Naive thymus-derived CD4-positive, alpha-beta T cell (primary cell): ENCODE results near the gene HSD11B1L. TPM values are rescaled to one million over a fixed set of nuclear protein-coding genes. Genes with fewer than 3 reads are reported as not detected.

Experiments
- ATAC-seq: fragments of 150-1000 bp; cut with Tn5 transposase; 2 replicates; pipeline ENCODE4 v1.10.0; 2021; ENCODE audit warnings: mild to moderate bottlenecking, moderate library complexity
- CTCF ChIA-PET: fragments of 350-600 bp; sonication (Branson Sonifier 250); formaldehyde crosslinking; loops from one replicate; lab custom pipeline; 2021; ENCODE audit warnings: antibody characterized with exemption; lab: Charles Lee
- POLR2A ChIA-PET: fragments of 350-600 bp; sonication (Branson Sonifier 250); formaldehyde crosslinking; loops from one replicate; lab custom pipeline; 2021; ENCODE audit warnings: antibody characterized with exemption, inconsistent platforms; lab: Charles Lee
- DNase-seq, 9 donors: peaks; one replicate each; pipeline versions ENCODE4 v3.0.0 to v3.0.0-alpha.2; 2020 to 2022; ENCODE audit warnings: mixed read lengths in 1 of 9
- H3K27ac ChIP-seq: one replicate; pipeline ENCODE4 v1.7.0; 2013; ENCODE audit warnings: mild to moderate bottlenecking, low read depth, low read length, moderate library complexity
- H3K27me3 ChIP-seq, 2 donors: one replicate each; pipeline ENCODE4 v1.7.0; 2013; ENCODE audit warnings: low read length in 2 of 2, mild to moderate bottlenecking in 2 of 2, moderate library complexity in 2 of 2; ENCODE audit not compliant: control insufficient read depth in 2 of 2, insufficient read depth in 2 of 2
- H3K36me3 ChIP-seq, 3 experiments: 1 replicate in 2 of 3; 2 replicates in 1 of 3; pipeline ENCODE4 v1.7.0; 2013; ENCODE audit warnings: low read length in 3 of 3, mild to moderate bottlenecking in 3 of 3, moderate library complexity in 1 of 3; ENCODE audit not compliant: insufficient read depth in 3 of 3, control insufficient read depth in 2 of 3
- H3K4me1 ChIP-seq, 2 donors: one replicate each; pipeline ENCODE4 v1.7.0; 2013; ENCODE audit warnings: low read length in 2 of 2, mild to moderate bottlenecking in 2 of 2, moderate library complexity in 1 of 2; ENCODE audit not compliant: control insufficient read depth in 2 of 2, insufficient read depth in 2 of 2
- H3K4me3 ChIP-seq: 2 replicates; pipeline ENCODE4 v1.7.0; 2013; ENCODE audit warnings: mild to moderate bottlenecking, low read length
- H3K9me3 ChIP-seq, 3 experiments: 1 replicate in 2 of 3; 2 replicates in 1 of 3; pipeline ENCODE4 v1.7.0; 2013; ENCODE audit warnings: low read length in 3 of 3; ENCODE audit not compliant: control insufficient read depth in 2 of 3
- H3K27ac Mint-ChIP-seq, 9 donors: one replicate each; pipeline ENCODE4 v1.8.0; 2020 to 2022; ENCODE audit warnings: mixed read lengths in 9 of 9, mild to moderate bottlenecking in 8 of 9, moderate library complexity in 5 of 9, inconsistent platforms in 2 of 9
- H3K27me3 Mint-ChIP-seq, 5 donors: one replicate each; pipeline ENCODE4 v1.8.0; 2021 to 2022; ENCODE audit warnings: mixed read lengths in 5 of 5, mild to moderate bottlenecking in 1 of 5
- H3K36me3 Mint-ChIP-seq, 5 donors: one replicate each; pipeline ENCODE4 v1.8.0; 2020 to 2022; ENCODE audit warnings: mixed read lengths in 5 of 5, mild to moderate bottlenecking in 3 of 5, inconsistent platforms in 1 of 5
- H3K4me1 Mint-ChIP-seq, 7 donors: one replicate each; pipeline ENCODE4 v1.8.0; 2020 to 2022; ENCODE audit warnings: mixed read lengths in 7 of 7, mild to moderate bottlenecking in 3 of 7, inconsistent platforms in 1 of 7
- H3K4me3 Mint-ChIP-seq, 10 donors: one replicate each; pipeline ENCODE4 v1.8.0; 2020 to 2022; ENCODE audit warnings: mild to moderate bottlenecking in 10 of 10, mixed read lengths in 10 of 10, moderate library complexity in 6 of 10, inconsistent platforms in 2 of 10
- H3K9me3 Mint-ChIP-seq, 11 donors: one replicate each; pipeline ENCODE4 v1.8.0; 2020 to 2022; ENCODE audit warnings: mixed read lengths in 11 of 11, mild to moderate bottlenecking in 4 of 11, inconsistent platforms in 1 of 11, moderate library complexity in 1 of 11
- intact Hi-C, 2 donors: fragments of 100-400 bp; cut with micrococcal nuclease; formaldehyde crosslinking; loops; one replicate each; pipeline ENCODE4 v1.15.1; 2023
- polyA plus RNA-seq, 2 donors: library from polyadenylated mRNA; unstranded; fragments of 300-500 nt; fragmentation: Illumina TruSeq; gene quantifications; one replicate each; pipeline ENCODE4 v1.2.3, GENCODE V29; 2021
- total RNA-seq, 6 experiments: library from RNA in 5 of 6; stranded (reverse) in 5 of 6; gene quantifications; 1 replicate in 5 of 6; 2 replicates in 1 of 6; pipeline ENCODE4 v1.2.3 and lab custom pipeline; 2021 to 2026

The HSD11B1L gene
- total and polyA plus RNA-seq, 7 experiments from 2014 or later: 2.8 to 9.6 (median 4.8) TPM

DNA sequence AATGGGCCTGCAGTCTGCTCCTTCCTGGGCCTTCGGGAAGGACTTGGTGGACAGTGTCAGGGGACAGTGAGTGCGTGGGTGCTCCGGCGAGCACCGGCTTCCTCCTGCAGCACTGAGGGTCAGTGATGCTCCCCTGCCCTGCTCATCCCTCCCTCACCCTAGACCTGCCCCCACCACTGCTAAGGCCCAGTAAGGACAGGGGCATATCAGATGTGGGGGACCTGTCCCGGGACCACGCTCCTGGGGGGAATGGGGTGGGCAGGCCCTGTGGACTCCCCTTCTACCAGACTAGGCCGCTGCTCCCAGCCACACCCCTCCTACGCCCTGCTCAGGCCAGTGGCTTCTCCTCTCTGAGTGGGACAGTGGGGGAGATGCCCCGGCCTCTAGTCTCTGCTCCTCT is 3.7 kb upstream of the HSD11B1L start:
- ChIA-PET POLR2A (interaction anchor here (1.2 kb wide), 1 partner anchor 19 kb away, joined by 3 read pairs; no protein-coding TSS in a partner anchor), CTCF (no interaction called here)
- H3K9me3 Mint-ChIP-seq: peaks cover 0 to 9% (median 0%) of the 10 kb centered on the region in 11 donors

GRCh38 chr19:5677580-5677979 is 3.2 kb upstream of the HSD11B1L start:
- no peak overlapping the region for H3K4me3 Mint-ChIP-seq
- peaks cover 0 to 15% (median 0%) of the 10 kb centered on the region in 5 donors for H3K27me3 Mint-ChIP-seq

More for the DNA sequence above, 3.7 kb upstream of the HSD11B1L start:
- no peaks in the 10 kb centered on the region for H3K27me3 ChIP-seq
- H3K4me3 ChIP-seq: no peak overlapping the region
- H3K9me3 ChIP-seq: no peaks in the 10 kb centered on the region
- Mint-ChIP-seq H3K36me3 (peaks cover 0 to 16% (median 0%) of the 10 kb centered on the region in 5 donors), H3K27me3 (peaks cover 0 to 12% (median 0%) of the 10 kb centered on the region in 5 donors), H3K4me3 (no peak overlapping the region), H3K4me1 (peaks cover 20 to 29% (median 23%) of the 10 kb centered on the region in 7 donors), H3K27ac (no peak overlapping the region)
- H3K27ac ChIP-seq: no peak overlapping the region
- H3K4me1 ChIP-seq: peaks cover 8 to 18% of the 10 kb centered on the region in 2 donors
- ATAC-seq (no peak), DNase-seq (no peak)
- intact Hi-C loops: no loop called here
- peaks cover 0 to 13% (median 0%) of the 10 kb centered on the region in 3 experiments for H3K36me3 ChIP-seq

GRCh38 chr19:5678071-5678718 is 2.6 kb upstream of the HSD11B1L start:
- Mint-ChIP-seq H3K27ac (peak overlapping the region in 1 of 9 donors; percentile 97), H3K4me1 (peaks cover 20 to 32% (median 25%) of the 10 kb centered on the region in 7 donors), H3K36me3 (peaks cover 0 to 13% (median 0%) of the 10 kb centered on the region in 5 donors), H3K9me3 (peaks cover 0 to 9% (median 0%) of the 10 kb centered on the region in 11 donors), H3K4me3 (peak overlapping the region in 1 of 10 donors; percentile 85), H3K27me3 (peaks cover 0 to 17% (median 0%) of the 10 kb centered on the region in 5 donors)
- H3K9me3 ChIP-seq: no peaks in the 10 kb centered on the region
- no peak overlapping the region for H3K27ac ChIP-seq
- ChIA-PET CTCF (no interaction called here), POLR2A (no interaction called here)
- no peak for ATAC-seq
- peaks cover 0 to 13% (median 0%) of the 10 kb centered on the region in 3 experiments for H3K36me3 ChIP-seq
- no peak overlapping the region for H3K4me3 ChIP-seq
- DNase-seq: no peak
- peaks cover 8 to 18% of the 10 kb centered on the region in 2 donors for H3K4me1 ChIP-seq
- intact Hi-C loops: no loop called here
- no peaks in the 10 kb centered on the region for H3K27me3 ChIP-seq

More at GRCh38 chr19:5677580-5677979, 3.2 kb upstream of the HSD11B1L start:
- no peak overlapping the region for H3K27ac Mint-ChIP-seq
- no peaks in the 10 kb centered on the region for H3K9me3 ChIP-seq
- POLR2A ChIA-PET: no interaction called here
- CTCF ChIA-PET: no interaction called here
- H3K4me3 ChIP-seq: no peak overlapping the region
- peaks cover 0 to 13% (median 0%) of the 10 kb centered on the region in 3 experiments for H3K36me3 ChIP-seq
- peaks cover 20 to 32% (median 25%) of the 10 kb centered on the region in 7 donors for H3K4me1 Mint-ChIP-seq
- intact Hi-C loops: no loop called here
- peaks cover 0 to 9% (median 0%) of the 10 kb centered on the region in 11 donors for H3K9me3 Mint-ChIP-seq
- peaks cover 8 to 18% of the 10 kb centered on the region in 2 donors for H3K4me1 ChIP-seq
- ATAC-seq (no peak), DNase-seq (no peak)
- H3K27me3 ChIP-seq: no peaks in the 10 kb centered on the region
- peaks cover 0 to 16% (median 0%) of the 10 kb centered on the region in 5 donors for H3K36me3 Mint-ChIP-seq
- no peak overlapping the region for H3K27ac ChIP-seq

DNA sequence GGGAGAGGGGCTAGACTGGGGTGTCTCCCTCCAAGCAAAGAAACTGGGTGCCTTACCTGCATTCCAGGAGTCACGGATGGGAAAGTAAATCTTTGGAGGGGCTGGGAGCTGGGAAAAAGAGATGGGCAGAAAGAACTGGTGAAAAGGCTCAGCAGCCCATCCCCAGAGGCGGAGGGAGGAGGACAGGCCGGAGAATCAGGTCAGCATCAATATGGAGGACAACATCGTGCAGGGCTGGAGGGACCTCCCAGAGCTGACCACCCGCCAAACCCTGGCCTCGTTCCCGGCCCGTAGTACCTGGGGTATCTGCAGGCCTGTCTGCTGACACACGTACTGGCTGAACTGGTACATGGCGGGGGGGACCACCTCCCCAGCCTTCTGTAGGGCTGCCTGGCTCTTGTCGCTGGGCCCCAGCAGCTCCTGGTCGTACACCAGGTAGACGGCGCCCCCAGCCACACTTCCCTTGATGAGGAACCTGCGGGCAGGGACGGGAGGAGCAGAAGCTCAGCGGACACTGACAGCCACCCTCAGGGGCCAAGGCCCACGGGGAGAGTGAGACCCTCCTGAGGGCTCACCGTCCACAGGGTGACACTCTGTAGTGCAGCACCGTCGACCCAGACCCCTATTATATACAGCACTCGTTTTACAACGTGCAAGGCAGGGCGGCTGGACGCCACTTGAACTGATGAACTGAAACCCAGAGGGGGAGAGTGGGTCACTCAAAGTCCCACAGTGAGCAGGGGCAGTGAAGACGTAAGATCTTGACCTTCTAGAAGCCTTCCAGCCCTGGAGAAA is 1.3 kb upstream of the HSD11B1L start:
- POLR2A ChIA-PET: interaction anchor here (0.5 to 1.7 kb wide), 4 partner anchors 10 to 115 kb away, joined by 3 to 6 read pairs (median 4); partner anchors contain the start of genes RPL36, SAFB and SAFB2
- CTCF ChIA-PET: no interaction called here
- Mint-ChIP-seq H3K36me3 (peaks cover 0 to 6% (median 0%) of the 10 kb centered on the region in 5 donors), H3K27ac (peak overlapping the region; percentile 94 to 100 (median 97)), H3K4me3 (peak overlapping the region; percentile 85 to 97 (median 94)), H3K27me3 (peaks cover 0 to 18% (median 0%) of the 10 kb centered on the region in 5 donors), H3K4me1 (peaks cover 20 to 32% (median 25%) of the 10 kb centered on the region in 7 donors), H3K9me3 (peaks cover 0 to 4% (median 0%) of the 10 kb centered on the region in 11 donors)
- peaks cover 0 to 13% (median 0%) of the 10 kb centered on the region in 3 experiments for H3K36me3 ChIP-seq
- H3K4me3 ChIP-seq: peak overlapping the region; percentile 100
- no peaks in the 10 kb centered on the region for H3K27me3 ChIP-seq
- ATAC-seq (no peak), DNase-seq (no peak)
- peak overlapping the region; percentile 98 for H3K27ac ChIP-seq
- no peaks in the 10 kb centered on the region for H3K9me3 ChIP-seq
- peaks cover 8 to 18% of the 10 kb centered on the region in 2 donors for H3K4me1 ChIP-seq
- intact Hi-C loops: loop anchor here (1.0 to 10.0 kb wide), 16 partner anchors 11 to 1855 kb away; partner anchors contain the start of genes CATSPERD (in 2 of the 2), LONP1 (in 2 of the 2), RPL36 (in 2 of the 2) and SAFB2 (in 2 of the 2)

- ChIA-PET POLR2A (interaction anchor here (0.5 to 1.7 kb wide), 3 partner anchors 10 to 114 kb away, joined by 4 to 6 read pairs (median 4); partner anchors contain the start of genes RPL36, SAFB and SAFB2), CTCF (no interaction called here)
- Histone ChIP-seq H3K9me3 (no peaks in the 10 kb centered on the region), H3K27me3 (no peaks in the 10 kb centered on the region), H3K4me1 (peaks cover 8 to 18% of the 10 kb centered on the region in 2 donors), H3K36me3 (peaks cover 0 to 13% (median 0%) of the 10 kb centered on the region in 3 experiments), H3K4me3 (peak overlapping the region; percentile 100), H3K27ac (peak overlapping the region; percentile 98)
- intact Hi-C loops: loop anchor here (1.0 to 10.0 kb wide), 16 partner anchors 10 to 1855 kb away; partner anchors contain the start of genes CATSPERD (in 2 of the 2), LONP1 (in 2 of the 2), RPL36 (in 2 of the 2) and SAFB2 (in 2 of the 2)
- peak overlapping the region; percentile 85 to 97 (median 94) for H3K4me3 Mint-ChIP-seq
- H3K36me3 Mint-ChIP-seq: peaks cover 0 to 6% (median 0%) of the 10 kb centered on the region in 5 donors
- H3K4me1 Mint-ChIP-seq: peaks cover 20 to 32% (median 25%) of the 10 kb centered on the region in 7 donors
- H3K27me3 Mint-ChIP-seq: peaks cover 0 to 18% (median 0%) of the 10 kb centered on the region in 5 donors
- H3K9me3 Mint-ChIP-seq: peaks cover 0 to 4% (median 0%) of the 10 kb centered on the region in 11 donors
- DNase-seq: no peak
- ATAC-seq: no peak
- peak overlapping the region; percentile 94 to 100 (median 97) for H3K27ac Mint-ChIP-seq
Measured at GRCh38 chr19:5680084-5680436, 767 bp upstream of the HSD11B1L start.
